HL-60 (cell line): ENCODE data around the gene GLDN.

ENCODE experiments used
- CTCF ChIP-seq: IDR thresholded peaks from one replicate; pipeline ENCODE4 v1.5.1; 2011; ENCODE audit warnings: low read length, control low read depth, inconsistent platforms; ENCODE audit not compliant: insufficient read depth
- GABPA ChIP-seq: IDR thresholded peaks from 2 replicates; pipeline ENCODE4 v1.6.1; 2012; ENCODE audit warnings: low read depth
- POLR2AphosphoS5 ChIP-seq: IDR thresholded peaks from 2 replicates; pipeline ENCODE4 v1.6.1; 2012; ENCODE audit warnings: low read depth

- TF ChIP-seq CTCF (no peak), POLR2AphosphoS5 (no peak), GABPA (no peak)
These were observed 14.4 kb upstream of the GLDN start for GRCh38 chr15:51327081-51327480.
